22Rv1 (cell line): Measurements from ENCODE around the gene VPS8.

Experiments used
- H3K27ac ChIP-seq: fragments of 450-650 bp; 2 replicates; pipeline ENCODE4 v1.5.1; 2017
- CTCF ChIP-seq: fragments of 450-650 bp; IDR thresholded peaks from 2 replicates; pipeline ENCODE4 v1.5.1; 2017; ENCODE audit warnings: mild to moderate bottlenecking
- ZFX ChIP-seq: fragments of 450-650 bp; IDR thresholded peaks from 2 replicates; pipeline ENCODE4 v1.6.1; 2017; ENCODE audit warnings: antibody characterized with exemption, borderline replicate concordance

The VPS8 gene

GRCh38 chr3:184777566-184778356, 34.2 kb upstream of the VPS8 start:
- no peak overlapping the region for H3K27ac ChIP-seq
- TF ChIP-seq CTCF (peak; percentile 79), ZFX (no peak)

GRCh38 chr3:184778426-184779332, 33.3 kb upstream of the VPS8 start:
- H3K27ac ChIP-seq, result no peak overlapping the region
- TF ChIP-seq CTCF (no peak), ZFX (no peak)

GRCh38 chr3:184780981-184781515, 30.9 kb upstream of the VPS8 start:
- no peak overlapping the region for H3K27ac ChIP-seq
- TF ChIP-seq ZFX (no peak), CTCF (no peak)

GRCh38 chr3:184781801-184782200, 30.2 kb upstream of the VPS8 start:
- TF ChIP-seq ZFX (no peak), CTCF (no peak)
- H3K27ac ChIP-seq, result no peak overlapping the region

- no peak overlapping the region for H3K27ac ChIP-seq
- TF ChIP-seq ZFX, result no peak
- TF ChIP-seq CTCF, result no peak
Measured at GRCh38 chr3:184783319-184783718, 28.6 kb upstream of the VPS8 start.

GRCh38 chr3:184784731-184785500, 27.1 kb upstream of the VPS8 start:
- no peak overlapping the region for H3K27ac ChIP-seq
- no peak for TF ChIP-seq ZFX
- no peak for TF ChIP-seq CTCF
